HCT116 (cell line): ENCODE data around the gene RPL10A. TPM values are rescaled to one million over a fixed set of nuclear protein-coding genes. Genes with fewer than 3 reads are reported as not detected.

Experiments
- ATAC-seq: fragments of 200-7000 bp; cut with Tn5 transposase; 2 replicates; pipeline ENCODE4 v1.9.1; 2020; ENCODE audit warnings: mild to moderate bottlenecking, moderate library complexity
- BruUV-seq: library from RNA; stranded (reverse); fragments of 400-500 nt; replicated peaks from 2 replicates; lab custom pipeline; 2021; lab: Mats Ljungman, UMichigan
- CTCF ChIA-PET: fragments of 300-600 bp; sonication (Branson Sonifier 250); formaldehyde crosslinking; loops from one replicate; lab custom pipeline; 2021; ENCODE audit warnings: antibody characterized with exemption; lab: Charles Lee
- POLR2A ChIA-PET: fragments of 300-600, 350-600 bp; sonication (Branson Sonifier 250); formaldehyde crosslinking; loops from one replicate; lab custom pipeline; 2021; ENCODE audit warnings: antibody characterized with exemption; lab: Charles Lee
- RAD21 ChIA-PET, 2 experiments: fragments of 300-600 bp; sonication (Branson Sonifier 250); formaldehyde crosslinking; loops; one replicate each; lab custom pipeline; 2023; ENCODE audit warnings: low total read pairs in 2 of 2; ENCODE audit not compliant: uncharacterized antibody in 2 of 2, unreplicated experiment in 2 of 2, low non-redundant PET in 1 of 2; lab: Charles Lee
- DNase-seq: peaks from one replicate; pipeline ENCODE4 v3.0.0-alpha.2; 2010; ENCODE audit warnings: low read depth, low spot score
- H2AFZ ChIP-seq: fragments of 200-600 bp; shearing (Covaris generic), sonication (generic); 2 replicates; pipeline ENCODE4 v1.6.1; 2017; ENCODE audit warnings: low read depth, mixed run types, mixed read lengths, antibody characterized with exemption, low read length; ENCODE audit not compliant: poor library complexity, severe bottlenecking
- H3K27ac ChIP-seq: 2 replicates; pipeline ENCODE4 v1.5.1; 2012; ENCODE audit warnings: low read depth, low read length
- H3K27me3 ChIP-seq: fragments of 200-600 bp; sonication (generic); 2 replicates; pipeline ENCODE4 v1.6.1; 2016; ENCODE audit warnings: mixed run types, low read length, mixed read lengths; ENCODE audit not compliant: insufficient read depth
- H3K36me3 ChIP-seq, 2 experiments: fragments of 200-500 bp in 1 of 2; fragments of 200-600 bp in 1 of 2; sonication (Bioruptor generic) in 1 of 2; sonication (generic) in 1 of 2; 2 replicates each; pipeline versions ENCODE4 v1.5.1 to v1.6.1; 2014 to 2016; ENCODE audit warnings: low read length in 2 of 2, inconsistent platforms in 1 of 2, mixed read lengths in 1 of 2, mixed run types in 1 of 2; ENCODE audit not compliant: insufficient read depth in 2 of 2, control insufficient read depth in 1 of 2
- H3K4me1 ChIP-seq, 2 experiments: fragments of 200-600 bp in 1 of 2; sonication (generic) in 1 of 2; 2 replicates each; pipeline versions ENCODE4 v1.5.1 to v1.6.1; 2012 to 2017; ENCODE audit warnings: low read length in 2 of 2, inconsistent platforms in 1 of 2, mild to moderate bottlenecking in 1 of 2, mixed read lengths in 1 of 2, mixed run types in 1 of 2, moderate library complexity in 1 of 2; ENCODE audit not compliant: insufficient read depth in 2 of 2, control insufficient read depth in 1 of 2
- H3K4me2 ChIP-seq: fragments of 200-600 bp; sonication (generic); 2 replicates; pipeline ENCODE4 v1.6.1; 2017; ENCODE audit warnings: mixed run types, low read length, mixed read lengths
- H3K4me3 ChIP-seq, 2 experiments: fragments of 200-600 bp in 1 of 2; sonication (generic) in 1 of 2; replicated peaks in 1 of 2; 2 replicates each; pipeline ENCODE4 v1.5.1; 2011 to 2016; ENCODE audit warnings: low read length in 2 of 2, control low read depth in 1 of 2, low read depth in 1 of 2, mild to moderate bottlenecking in 1 of 2, mixed read lengths in 1 of 2, mixed run types in 1 of 2
- H3K79me2 ChIP-seq: fragments of 200-600 bp; sonication (generic); 2 replicates; pipeline ENCODE4 v1.6.1; 2017; ENCODE audit warnings: mild to moderate bottlenecking, mixed run types, low read length, moderate library complexity, mixed read lengths; ENCODE audit not compliant: insufficient read depth
- H3K9ac ChIP-seq: fragments of 200-600 bp; sonication (generic); 2 replicates; pipeline ENCODE4 v1.6.1; 2016; ENCODE audit warnings: low read length, mixed read lengths
- H3K9me2 ChIP-seq: fragments of 200-600 bp; sonication (generic), shearing (Covaris generic); 2 replicates; pipeline ENCODE4 v1.6.1; 2017; ENCODE audit warnings: mixed run types, mild to moderate bottlenecking, moderate library complexity; ENCODE audit not compliant: insufficient read depth
- H3K9me3 ChIP-seq, 2 experiments: fragments of 200-500 bp in 1 of 2; fragments of 200-600 bp in 1 of 2; sonication (Bioruptor generic) in 1 of 2; sonication (generic) in 1 of 2; 2 replicates each; pipeline ENCODE4 v1.6.1; 2014 to 2017; ENCODE audit warnings: low read length in 2 of 2, mixed read lengths in 2 of 2, inconsistent platforms in 1 of 2, low read depth in 1 of 2, mild to moderate bottlenecking in 1 of 2, mixed run types in 1 of 2, moderate library complexity in 1 of 2; ENCODE audit not compliant: control insufficient read depth in 1 of 2, insufficient read depth in 1 of 2
- H4K20me1 ChIP-seq: fragments of 200-600 bp; sonication (generic), shearing (Covaris generic); 2 replicates; pipeline ENCODE4 v1.6.1; 2017; ENCODE audit warnings: mixed run types, mild to moderate bottlenecking, moderate library complexity; ENCODE audit not compliant: insufficient read depth
- ATF3 ChIP-seq: IDR thresholded peaks from 2 replicates; pipeline ENCODE4 v1.6.1; 2012
- CBX3 ChIP-seq: IDR thresholded peaks from 2 replicates; pipeline ENCODE4 v1.6.1; 2012; ENCODE audit warnings: low read depth
- ELF1 ChIP-seq: IDR thresholded peaks from 2 replicates; pipeline ENCODE4 v1.6.1; 2012; ENCODE audit warnings: low read depth, borderline replicate concordance
- EZH2 ChIP-seq: fragments of 200-600 bp; sonication (generic); IDR thresholded peaks from 2 replicates; pipeline ENCODE4 v1.6.1; 2017; ENCODE audit warnings: antibody characterized with exemption, mixed run types
- FOSL1 ChIP-seq: IDR thresholded peaks from 2 replicates; pipeline ENCODE4 v1.6.1; 2012; ENCODE audit warnings: low read depth
- JUND ChIP-seq: IDR thresholded peaks from 2 replicates; pipeline ENCODE4 v1.6.1; 2012
- POLR2A ChIP-seq: IDR thresholded peaks from 2 replicates; pipeline ENCODE4 v1.7.0; 2011; ENCODE audit warnings: borderline replicate concordance; ENCODE audit not compliant: insufficient read depth, insufficient read length; ENCODE audit errors: extremely low read depth
- RAD21 ChIP-seq: IDR thresholded peaks from 2 replicates; pipeline ENCODE4 v1.6.1; 2012; ENCODE audit warnings: low read depth, mild to moderate bottlenecking
- REST ChIP-seq: IDR thresholded peaks from 2 replicates; pipeline ENCODE4 v1.6.1; 2012; ENCODE audit warnings: low read depth
- SIN3A ChIP-seq: IDR thresholded peaks from 2 replicates; pipeline ENCODE4 v1.6.1; 2012; ENCODE audit warnings: low read depth
- SP1 ChIP-seq: IDR thresholded peaks from 2 replicates; pipeline ENCODE4 v1.6.1; 2012; ENCODE audit warnings: low read depth
- TCF7L2 ChIP-seq: IDR thresholded peaks from 2 replicates; pipeline ENCODE4 v1.7.0; 2011; ENCODE audit warnings: borderline replicate concordance, inconsistent platforms; ENCODE audit not compliant: insufficient read depth, insufficient read length; ENCODE audit errors: extremely low read depth
- intact Hi-C: fragments of 100-400 bp; cut with micrococcal nuclease; formaldehyde crosslinking; loops from 2 replicates; pipeline ENCODE4 v1.10.0; 2022
- total RNA-seq: library from RNA; stranded (reverse); gene quantifications from one replicate; pipeline ENCODE4 v1.2.1, GENCODE V29; 2021; ENCODE audit not compliant: unreplicated experiment

Gene RPL10A
- total RNA-seq, 1 experiment from 2014 or later: 1,981 TPM

- RAD21 ChIA-PET: no interaction called here
- TF ChIP-seq REST (no peak), ATF3 (no peak), FOSL1 (no peak), TCF7L2 (no peak), SIN3A (no peak), RAD21 (no peak), SP1 (no peak), POLR2A (no peak), CBX3 (no peak), EZH2 (no peak), JUND (no peak), ELF1 (no peak)
- TF ChIP-seq, all 23 proteins: peak for 0
- no peaks in the 10 kb centered on the region for H3K27me3 ChIP-seq
- no peak for DNase-seq
- no peak for ATAC-seq
- H3K9me2 ChIP-seq: no peaks in the 10 kb centered on the region
- peaks cover 62% of the 10 kb centered on the region for H3K79me2 ChIP-seq
- 0 out of 2 replicates have a peak overlapping the region, but pooled peaks have one; percentile 14 for H3K9ac ChIP-seq
- H2AFZ ChIP-seq: no peak overlapping the region
- intact Hi-C loops: no loop called here
- ChIA-PET CTCF (no interaction called here), POLR2A (interaction anchor here (8.1 kb wide), 1 partner anchor 18 kb away, joined by 48 read pairs; no protein-coding TSS in a partner anchor)
- H3K27ac ChIP-seq: no peak overlapping the region
- peaks cover 62 to 80% of the 10 kb centered on the region in 2 experiments for H3K4me1 ChIP-seq
- no peak overlapping the region for H3K4me2 ChIP-seq
- BruUV-seq: no TSS peak
- H3K36me3 ChIP-seq: no peaks in the 10 kb centered on the region
- H3K9me3 ChIP-seq: no peaks in the 10 kb centered on the region
- no peak overlapping the region for H3K4me3 ChIP-seq
- H4K20me1 ChIP-seq: no peaks in the 10 kb centered on the region
Observed at GRCh38 chr6:35489995-35490791, 22.0 kb downstream of the RPL10A start.
